ENCODE results near the gene FDCSP.

DNA sequence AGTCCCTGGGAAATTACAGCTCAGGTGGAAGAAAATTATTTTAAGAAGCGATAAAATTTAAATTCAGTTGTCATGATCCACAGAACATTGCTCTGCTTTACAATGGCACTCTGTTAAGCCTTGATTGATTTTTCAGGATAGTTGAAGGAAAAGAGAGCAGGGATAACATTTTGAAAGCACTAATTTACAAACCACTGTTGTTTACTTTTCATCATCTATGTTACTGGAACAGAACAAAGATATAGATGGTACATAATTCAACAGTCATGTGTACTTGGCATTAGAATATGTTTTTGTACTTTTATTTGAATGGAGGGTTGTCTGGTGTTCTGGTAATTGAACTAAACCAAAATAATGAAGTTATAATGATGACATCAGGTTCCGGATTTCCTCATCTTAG is 33.0 kb upstream of the FDCSP start:
- TF ChIP-seq CTCF (IDR thresholded peaks at IDR 0.05; ENCODE audit: low read depth, low read length, missing input control) (no peak), RAD21 (IDR thresholded peaks at IDR 0.05) (no peak)

Data from liver (tissue), 3 donors.